SH-SY5Y (cell line): ENCODE data around the gene NUDT17.

Experiments
- GATA2 ChIP-seq: IDR thresholded peaks from 2 replicates; pipeline ENCODE4 v1.6.1; 2011; ENCODE audit warnings: mild to moderate bottlenecking, low read depth, low read length
- GATA3 ChIP-seq: IDR thresholded peaks from 2 replicates; pipeline ENCODE4 v1.6.1; 2011; ENCODE audit warnings: low read depth, mild to moderate bottlenecking, low read length, moderate library complexity

Gene NUDT17

GRCh38 chr1:145893306-145894055, 48.1 kb downstream of the NUDT17 start:
- TF ChIP-seq GATA3 = no peak
- no peak for TF ChIP-seq GATA2

- TF ChIP-seq GATA3 (no peak), GATA2 (no peak)
Measured at GRCh38 chr1:145895471-145895870, 50.0 kb downstream of the NUDT17 start.

- TF ChIP-seq GATA2 (no peak), GATA3 (no peak)
Measured at GRCh38 chr1:145897969-145898368, 52.5 kb downstream of the NUDT17 start.
